HK-2 (cell line): Measurements from ENCODE around the gene RNF38.
"Not testable (repeated sequence)": the region's sequence is repeated elsewhere in the genome, so short reads cannot be mapped to it uniquely, and the experiment has no call there.

Experiments used
- DNase-seq: peaks from one replicate; pipeline ENCODE4 v3.0.0-alpha.2; 2018; ENCODE audit not compliant: unreplicated experiment

RNF38 gene

GRCh38 chr9:36399980-36400331, at the start of gene RNF38:
TSS of gene RNF38 (minus strand) at chr9:36400269. CDS start at chr9:36400108, 161 bp downstream.
- no peak for DNase-seq

- DNase-seq: not testable (repeated sequence)
These were observed 48.5 kb upstream of the RNF38 start for GRCh38 chr9:36448555-36448954.

GRCh38 chr9:36448017-36448416, 47.9 kb upstream of the RNF38 start:
- DNase-seq: no peak

- not testable (repeated sequence) for DNase-seq
These were observed 46.6 kb upstream of the RNF38 start for GRCh38 chr9:36446678-36447077.

GRCh38 chr9:36445800-36446361, 45.8 kb upstream of the RNF38 start:
- DNase-seq: no peak

- no peak for DNase-seq
These were observed 44.1 kb upstream of the RNF38 start for GRCh38 chr9:36444203-36444602.

- no peak for DNase-seq
These were observed 43.5 kb upstream of the RNF38 start for GRCh38 chr9:36443581-36443980.

GRCh38 chr9:36442710-36443109, 42.6 kb upstream of the RNF38 start:
- no peak for DNase-seq

- DNase-seq: no peak
These were observed 41.9 kb upstream of the RNF38 start for GRCh38 chr9:36441966-36442365.

- DNase-seq: no peak
These were observed 38.6 kb upstream of the RNF38 start for GRCh38 chr9:36438536-36439236.

- no peak for DNase-seq
These were observed 37.7 kb upstream of the RNF38 start for GRCh38 chr9:36437790-36438189.

GRCh38 chr9:36436909-36437308, 36.8 kb upstream of the RNF38 start:
- no peak for DNase-seq

- no peak for DNase-seq
These were observed 33.3 kb upstream of the RNF38 start for GRCh38 chr9:36433386-36433785.

- no peak for DNase-seq
These were observed 31.0 kb upstream of the RNF38 start for GRCh38 chr9:36431078-36431477.

GRCh38 chr9:36426945-36427344, 26.9 kb upstream of the RNF38 start:
- DNase-seq: no peak

GRCh38 chr9:36426348-36426747, 26.3 kb upstream of the RNF38 start:
- no peak for DNase-seq

- DNase-seq: no peak
These were observed 24.4 kb upstream of the RNF38 start for GRCh38 chr9:36424289-36425055.

- no peak for DNase-seq
These were observed 23.1 kb upstream of the RNF38 start for GRCh38 chr9:36423206-36423605.

- DNase-seq: no peak
These were observed 16.8 kb upstream of the RNF38 start for GRCh38 chr9:36416890-36417289.

GRCh38 chr9:36415822-36416525, 15.9 kb upstream of the RNF38 start:
- no peak for DNase-seq

GRCh38 chr9:36411410-36411809, 11.3 kb upstream of the RNF38 start:
- not testable (repeated sequence) for DNase-seq

- DNase-seq: not testable (repeated sequence)
These were observed 9.0 kb upstream of the RNF38 start for GRCh38 chr9:36409076-36409475.
